Adrenal gland (tissue), 5 donors: ENCODE measurements around the gene PTPRN2.

Experiments used
- CTCF ChIP-seq, 6 experiments: fragments of 450-650 bp in 4 of 6; fragments of 200-600 bp in 2 of 6; sonication (generic) in 1 of 6; IDR thresholded peaks; 1 replicate in 5 of 6; 2 replicates in 1 of 6; pipeline versions ENCODE4 v1.5.1 to v1.8.0; 2016 to 2021; ENCODE audit warnings: antibody characterized with exemption in 6 of 6, mild to moderate bottlenecking in 2 of 6, moderate library complexity in 1 of 6
- POLR2A ChIP-seq, 2 donors: fragments of 450-650 bp; IDR thresholded peaks; one replicate each; pipeline ENCODE4 v1.6.1; 2017; ENCODE audit warnings: antibody characterized with exemption in 2 of 2, mild to moderate bottlenecking in 2 of 2, moderate library complexity in 1 of 2
- donor health status: DM: no; HTN: no; CAD: no.

- TF ChIP-seq POLR2A (IDR thresholded peaks at IDR 0.05): no peak
- no peak for TF ChIP-seq CTCF (IDR thresholded peaks at IDR 0.05)
These were observed 197.2 kb downstream of the PTPRN2 start for GRCh38 chr7:158390460-158390859.
